Lower lobe of right lung (tissue), 2 donors: Measurements from ENCODE around the gene SLC49A3. TPM values are rescaled to one million over a fixed set of nuclear protein-coding genes. Genes with fewer than 3 reads are reported as not detected.
A peak's percentile ranks its signal among the peaks of the same experiment; 100 is the strongest.

Source experiments
- ATAC-seq, 2 donors: fragments of 200-7000 bp; cut with Tn5 transposase; one replicate each; pipeline ENCODE4 v1.9.1; 2020 to 2022; ENCODE audit warnings: mild to moderate bottlenecking in 2 of 2, moderate library complexity in 2 of 2
- DNase-seq: peaks from one replicate; pipeline ENCODE4 v3.0.0-alpha.2; 2020
- H3K27ac ChIP-seq: fragments of 200-600 bp; one replicate; pipeline ENCODE4 v1.8.0; 2022
- H3K27me3 ChIP-seq: fragments of 200-600 bp; one replicate; pipeline ENCODE4 v1.8.0; 2022; ENCODE audit warnings: low read depth
- H3K36me3 ChIP-seq: fragments of 200-600 bp; one replicate; pipeline ENCODE4 v1.8.0; 2022; ENCODE audit warnings: mild to moderate bottlenecking
- H3K4me1 ChIP-seq: fragments of 200-600 bp; one replicate; pipeline ENCODE4 v1.8.0; 2022
- H3K4me3 ChIP-seq: fragments of 200-600 bp; one replicate; pipeline ENCODE4 v1.8.0; 2022; ENCODE audit warnings: mild to moderate bottlenecking
- H3K9me3 ChIP-seq: fragments of 200-600 bp; one replicate; pipeline ENCODE4 v1.8.0; 2022
- intact Hi-C: fragments of 100-400 bp; cut with DNase I; formaldehyde crosslinking; loops from one replicate; pipeline ENCODE4 v1.11.0; 2022
- total RNA-seq: library from RNA; stranded (reverse); fragmentation: NEBNext Ultra II Directional; extraction: Animal tissue kit (Norgen Biotek cat#: 25700); gene quantifications from one replicate; pipeline ENCODE4 v1.2.1, GENCODE V29; 2021
- TF ChIP-seq, protein P1 (sequence below): fragments of 200-600 bp; IDR thresholded peaks from one replicate; pipeline ENCODE4 v1.8.0; 2022; ENCODE audit warnings: antibody characterized with exemption, mild to moderate bottlenecking
- donor health status: DM: no; HTN: yes; CAD: no; lungs with severe emphysema.

SLC49A3 gene
- total RNA-seq, 1 donor from 2014 or later = 31.5 TPM

DNA sequence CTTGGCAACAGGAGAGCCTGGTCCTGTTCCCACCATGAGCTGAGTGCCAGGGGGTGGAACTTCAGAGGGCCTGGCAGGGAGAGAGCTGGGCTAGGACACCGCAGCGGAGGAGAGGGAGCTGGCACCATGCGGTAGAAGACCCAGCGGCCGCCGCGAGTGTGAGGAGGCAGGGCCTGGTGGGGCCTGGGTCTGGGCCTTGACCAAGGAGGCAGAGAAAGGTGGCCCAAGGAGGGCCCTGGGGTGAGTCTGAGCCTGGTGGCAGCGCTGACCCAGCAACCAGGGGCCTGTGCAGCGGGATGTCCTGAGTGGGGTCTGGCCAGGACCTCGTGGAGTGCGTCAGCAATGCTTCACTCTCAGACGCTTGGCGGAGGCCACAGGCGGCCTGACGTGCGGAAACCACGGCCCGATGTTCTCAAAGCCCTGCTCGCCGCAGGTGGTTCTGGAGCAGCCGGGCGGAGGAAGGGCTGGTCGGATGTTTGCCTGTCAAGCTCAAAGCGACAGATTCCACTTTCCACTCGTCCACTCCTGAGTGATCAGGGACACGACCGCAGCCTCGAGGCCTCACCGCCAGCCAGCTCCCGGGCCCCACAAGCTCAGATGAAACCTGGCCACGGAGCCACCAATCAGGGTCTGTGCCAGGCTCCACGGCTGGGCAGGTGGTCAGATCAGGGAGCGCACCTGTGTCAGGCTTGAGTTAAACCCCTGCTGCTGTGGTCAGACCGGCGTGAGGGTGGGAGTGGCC lies 35.7 kb downstream of the SLC49A3 start:
- ATAC-seq (no peak), DNase-seq (peak; percentile 45)
- no peaks in the 10 kb centered on the region for H3K9me3 ChIP-seq
- H3K36me3 ChIP-seq = no peaks in the 10 kb centered on the region
- intact Hi-C loops = no loop called here
- no peaks in the 10 kb centered on the region for H3K4me1 ChIP-seq
- H3K27me3 ChIP-seq = peaks cover 35% of the 10 kb centered on the region
- no peak overlapping the region for H3K4me3 ChIP-seq
- TF ChIP-seq, protein P1, sequence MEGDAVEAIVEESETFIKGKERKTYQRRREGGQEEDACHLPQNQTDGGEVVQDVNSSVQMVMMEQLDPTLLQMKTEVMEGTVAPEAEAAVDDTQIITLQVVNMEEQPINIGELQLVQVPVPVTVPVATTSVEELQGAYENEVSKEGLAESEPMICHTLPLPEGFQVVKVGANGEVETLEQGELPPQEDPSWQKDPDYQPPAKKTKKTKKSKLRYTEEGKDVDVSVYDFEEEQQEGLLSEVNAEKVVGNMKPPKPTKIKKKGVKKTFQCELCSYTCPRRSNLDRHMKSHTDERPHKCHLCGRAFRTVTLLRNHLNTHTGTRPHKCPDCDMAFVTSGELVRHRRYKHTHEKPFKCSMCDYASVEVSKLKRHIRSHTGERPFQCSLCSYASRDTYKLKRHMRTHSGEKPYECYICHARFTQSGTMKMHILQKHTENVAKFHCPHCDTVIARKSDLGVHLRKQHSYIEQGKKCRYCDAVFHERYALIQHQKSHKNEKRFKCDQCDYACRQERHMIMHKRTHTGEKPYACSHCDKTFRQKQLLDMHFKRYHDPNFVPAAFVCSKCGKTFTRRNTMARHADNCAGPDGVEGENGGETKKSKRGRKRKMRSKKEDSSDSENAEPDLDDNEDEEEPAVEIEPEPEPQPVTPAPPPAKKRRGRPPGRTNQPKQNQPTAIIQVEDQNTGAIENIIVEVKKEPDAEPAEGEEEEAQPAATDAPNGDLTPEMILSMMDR = no peak
- no peak overlapping the region for H3K27ac ChIP-seq

DNA sequence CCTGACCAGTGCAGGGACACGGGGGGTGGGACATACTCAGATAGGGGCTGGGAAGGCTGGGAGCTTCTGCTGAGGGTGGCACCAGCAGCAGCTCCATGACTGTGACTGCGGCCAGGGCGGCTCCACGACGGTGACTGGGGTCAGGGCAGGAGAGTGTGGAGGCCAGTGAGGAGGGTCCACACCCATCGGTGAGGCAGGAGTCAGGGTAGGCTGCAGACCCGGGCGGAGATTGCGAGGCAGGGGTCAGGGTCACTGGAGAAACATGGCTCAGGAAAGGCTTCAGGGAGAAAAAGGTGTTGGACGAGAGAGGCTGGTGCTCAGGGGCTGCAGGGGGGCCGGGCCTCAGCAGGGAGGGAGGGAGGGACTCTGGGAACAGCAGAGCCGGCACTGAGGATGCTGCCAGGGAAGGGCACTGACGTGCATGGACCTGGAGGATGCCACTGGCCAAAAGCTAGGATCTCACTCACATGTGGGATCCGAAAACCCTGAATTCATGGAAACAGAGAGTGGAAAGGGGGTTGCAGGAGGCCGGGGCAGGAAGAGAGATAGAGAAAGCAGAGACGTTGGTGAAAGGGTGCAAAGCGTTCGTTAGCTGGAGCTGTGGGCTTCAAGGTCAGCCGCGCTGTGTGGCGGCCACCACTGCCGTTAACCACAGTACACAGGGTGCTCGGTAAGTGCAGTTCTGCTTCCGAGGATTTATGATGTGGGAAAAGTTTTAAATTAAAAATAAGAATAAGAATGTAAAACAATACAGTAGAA lies 36.9 kb downstream of the SLC49A3 start:
- H3K4me1 ChIP-seq = no peaks in the 10 kb centered on the region
- TF ChIP-seq, protein P1 = no peak
- H3K27me3 ChIP-seq = peaks cover 40% of the 10 kb centered on the region
- H3K27ac ChIP-seq = no peak overlapping the region
- no peaks in the 10 kb centered on the region for H3K36me3 ChIP-seq
- intact Hi-C loops = no loop called here
- H3K9me3 ChIP-seq = no peaks in the 10 kb centered on the region
- H3K4me3 ChIP-seq = no peak overlapping the region
- DNase-seq (peak; percentile 21), ATAC-seq (no peak)

- no peak overlapping the region for H3K27ac ChIP-seq
- DNase-seq (peak; percentile 45), ATAC-seq (peak in 1 of 2 donors; percentile 65)
- H3K36me3 ChIP-seq = no peaks in the 10 kb centered on the region
- H3K9me3 ChIP-seq = no peaks in the 10 kb centered on the region
- no peaks in the 10 kb centered on the region for H3K4me1 ChIP-seq
- H3K4me3 ChIP-seq = no peak overlapping the region
- TF ChIP-seq, protein P1 = no peak
- intact Hi-C loops = no loop called here
- H3K27me3 ChIP-seq = peaks cover 44% of the 10 kb centered on the region
Measured at GRCh38 chr4:650951-651883, 37.7 kb downstream of the SLC49A3 start.

GRCh38 chr4:650461-650860 lies 38.5 kb downstream of the SLC49A3 start:
- intact Hi-C loops = no loop called here
- H3K27me3 ChIP-seq = peaks cover 44% of the 10 kb centered on the region
- TF ChIP-seq, protein P1 = no peak
- ATAC-seq (no peak), DNase-seq (peak; percentile 24)
- H3K36me3 ChIP-seq = no peaks in the 10 kb centered on the region
- no peaks in the 10 kb centered on the region for H3K4me1 ChIP-seq
- no peaks in the 10 kb centered on the region for H3K9me3 ChIP-seq
- H3K27ac ChIP-seq = no peak overlapping the region
- H3K4me3 ChIP-seq = no peak overlapping the region

GRCh38 chr4:649751-650310 lies 39.1 kb downstream of the SLC49A3 start:
- peaks cover 44% of the 10 kb centered on the region for H3K27me3 ChIP-seq
- intact Hi-C loops = no loop called here
- DNase-seq = peak; percentile 36

More at GRCh38 chr4:649751-650310, 39.1 kb downstream of the SLC49A3 start:
- Histone ChIP-seq H3K4me3 (no peak overlapping the region), H3K4me1 (no peaks in the 10 kb centered on the region), H3K9me3 (no peaks in the 10 kb centered on the region), H3K27ac (no peak overlapping the region), H3K36me3 (no peaks in the 10 kb centered on the region)
- ATAC-seq = no peak
- TF ChIP-seq, protein P1 = no peak
